ENCODE measurements around the gene XRN2. TPM values are rescaled to one million over a fixed set of nuclear protein-coding genes. Genes with fewer than 3 reads are reported as not detected.

The XRN2 gene
- total and polyA plus RNA-seq, 9 donors = 35.8 to 65.8 (median 50.2) TPM

- intact Hi-C loops (cut with DNase I) = no loop called here
- Histone ChIP-seq H3K4me3 (no peak overlapping the region), H3K9me3 (no peaks in the 10 kb centered on the region), H3K27ac (no peak overlapping the region), H3K27me3 (no peaks in the 10 kb centered on the region), H3K4me1 (ENCODE audit: insufficient read depth) (peaks cover 1% of the 10 kb centered on the region), H3K36me3 (no peaks in the 10 kb centered on the region)
- no peak for TF ChIP-seq EP300 (IDR thresholded peaks at IDR 0.05)
- no peak for TF ChIP-seq POLR2A (IDR thresholded peaks at IDR 0.05)
- DNase-seq = no peak
- WGBS, 3 donors = 86 to 92% (median 91%) methylated on average over 10 of the region's 10 CpGs
These were observed 9.8 kb downstream of the XRN2 start for GRCh38 chr20:21312813-21313474.

- 58 to 77% (median 61%) methylated on average over 4 of the region's 4 CpGs for whole genome bisulfite sequencing, 3 donors
- no peak for TF ChIP-seq CTCF (IDR thresholded peaks at IDR 0.05)
- no peak for TF ChIP-seq POLR2A (IDR thresholded peaks at IDR 0.05)
- no peak for TF ChIP-seq EP300 (IDR thresholded peaks at IDR 0.05)
- Histone ChIP-seq H3K9me3 (no peaks in the 10 kb centered on the region), H3K4me3 (no peak overlapping the region), H3K27ac (no peak overlapping the region), H3K36me3 (no peaks in the 10 kb centered on the region), H3K27me3 (no peaks in the 10 kb centered on the region), H3K4me1 (ENCODE audit: insufficient read depth) (peaks cover 1% of the 10 kb centered on the region)
- intact Hi-C loops (cut with DNase I) = no loop called here
- no peak for DNase-seq
These were observed 12.0 kb downstream of the XRN2 start for GRCh38 chr20:21315138-21315537.

- Histone ChIP-seq H3K4me3 (no peak overlapping the region), H3K27me3 (no peaks in the 10 kb centered on the region), H3K9me3 (peaks cover 0 to 4% of the 10 kb centered on the region in 2 donors), H3K27ac (no peak overlapping the region), H3K36me3 (no peaks in the 10 kb centered on the region), H3K4me1 (ENCODE audit: insufficient read depth) (peaks cover 10% of the 10 kb centered on the region)
- TF ChIP-seq EP300 (IDR thresholded peaks at IDR 0.05) (no peak), CTCF (IDR thresholded peaks at IDR 0.05) (no peak), POLR2A (IDR thresholded peaks at IDR 0.05) (no peak)
- 95 to 96% (median 96%) methylated on average over 5 of the region's 5 CpGs for WGBS, 3 donors
- intact Hi-C loops (cut with DNase I) = no loop called here
- no peak for DNase-seq
These were observed 19.1 kb downstream of the XRN2 start for GRCh38 chr20:21322083-21322710.

- Histone ChIP-seq H3K27ac (no peak overlapping the region), H3K4me3 (no peak overlapping the region), H3K4me1 (ENCODE audit: insufficient read depth) (peaks cover 10% of the 10 kb centered on the region), H3K27me3 (no peaks in the 10 kb centered on the region), H3K9me3 (peaks cover 0 to 4% of the 10 kb centered on the region in 2 donors), H3K36me3 (no peaks in the 10 kb centered on the region)
- DNase-seq = no peak
- intact Hi-C loops (cut with DNase I) = no loop called here
- TF ChIP-seq POLR2A (IDR thresholded peaks at IDR 0.05) = no peak
- TF ChIP-seq CTCF (IDR thresholded peaks at IDR 0.05) = no peak
- TF ChIP-seq EP300 (IDR thresholded peaks at IDR 0.05) = no peak
- WGBS, 3 donors = 97 to 98% (median 98%) methylated on average over 3 of the region's 3 CpGs
These were observed 19.8 kb downstream of the XRN2 start for GRCh38 chr20:21322921-21323331.

- H3K27me3 ChIP-seq = no peaks in the 10 kb centered on the region
- intact Hi-C loops (cut with DNase I) = no loop called here
- H3K9me3 ChIP-seq = peaks cover 0 to 4% of the 10 kb centered on the region in 2 donors
- no peak overlapping the region for H3K27ac ChIP-seq
- H3K36me3 ChIP-seq = no peaks in the 10 kb centered on the region
- no peak for DNase-seq
- H3K4me1 ChIP-seq (ENCODE audit: insufficient read depth) = peaks cover 10% of the 10 kb centered on the region
- 63 to 73% (median 69%) methylated on average over 3 of the region's 3 CpGs for WGBS, 3 donors
- TF ChIP-seq EP300 (IDR thresholded peaks at IDR 0.05) = no peak
- TF ChIP-seq CTCF (IDR thresholded peaks at IDR 0.05) = no peak
- TF ChIP-seq POLR2A (IDR thresholded peaks at IDR 0.05) = no peak
- no peak overlapping the region for H3K4me3 ChIP-seq
These were observed 20.5 kb downstream of the XRN2 start for GRCh38 chr20:21323640-21324039.

All from ovary (tissue), 9 donors.